ENCODE measurements around the gene KLHL29.

GRCh38 chr2:23624915-23625314 is 239.9 kb downstream of the KLHL29 start:
- TF ChIP-seq CTCF (IDR thresholded peaks at IDR 0.05) (no peak), CHD2 (IDR thresholded peaks at IDR 0.05; ENCODE audit: low read length, partially characterized antibody) (no peak), POLR2AphosphoS5 (IDR thresholded peaks at IDR 0.05; ENCODE audit: low read depth, low read length) (no peak), TEAD4 (IDR thresholded peaks at IDR 0.05; ENCODE audit: borderline replicate concordance, insufficient read depth) (no peak), EP300 (IDR thresholded peaks at IDR 0.05; ENCODE audit: borderline replicate concordance in 1 of 2, low read depth in 1 of 2, low read length in 1 of 2) (no peak), GABPA (IDR thresholded peaks at IDR 0.05; ENCODE audit: low read depth) (no peak), ZBTB33 (IDR thresholded peaks at IDR 0.05; ENCODE audit: borderline replicate concordance, low read depth) (no peak), YY1 (IDR thresholded peaks at IDR 0.05; ENCODE audit: low read depth) (no peak), MXI1 (IDR thresholded peaks at IDR 0.05; ENCODE audit: low read depth, low read length) (no peak), RAD21 (IDR thresholded peaks at IDR 0.05; ENCODE audit: low read length) (no peak), PBX3 (IDR thresholded peaks at IDR 0.05) (no peak), ELF1 (IDR thresholded peaks at IDR 0.05) (no peak), IRF3 (IDR thresholded peaks at IDR 0.05; ENCODE audit: low read depth, low read length) (no peak)

Measured in SK-N-SH (cell line).